DOHH2 (cell line): ENCODE measurements around the gene PRRC2C.
"Not testable (repeated sequence)": the region's sequence is repeated elsewhere in the genome, so short reads cannot be mapped to it uniquely, and the experiment has no call there.

Experiments used
- CTCF ChIP-seq: fragments of 200-600 bp; sonication (generic); IDR thresholded peaks from one replicate; pipeline ENCODE4 v1.5.1; 2014; ENCODE audit warnings: antibody characterized with exemption, mild to moderate bottlenecking, low read depth, low read length; ENCODE audit not compliant: poor library complexity, severe bottlenecking
- EZH2phosphoT487 ChIP-seq: fragments of 200-600 bp; sonication (generic); IDR thresholded peaks from 2 replicates; pipeline ENCODE4 v1.6.1; 2017; ENCODE audit warnings: borderline replicate concordance, mild to moderate bottlenecking, antibody characterized with exemption, low read length, moderate library complexity, mixed read lengths

- TF ChIP-seq CTCF, EZH2phosphoT487: not testable (repeated sequence)
Observed at GRCh38 chr1:171600310-171600709, 115.0 kb downstream of the PRRC2C start.
